ENCODE measurements around the gene GNAZ. TPM values are rescaled to one million over a fixed set of nuclear protein-coding genes. Genes with fewer than 3 reads are reported as not detected.
"Not testable (repeated sequence)": the region's sequence is repeated elsewhere in the genome, so short reads cannot be mapped to it uniquely, and the experiment has no call there.

Gene GNAZ
- total and polyA plus RNA-seq, 5 donors, result 2.0 to 3.5 (median 2.8) TPM

DNA sequence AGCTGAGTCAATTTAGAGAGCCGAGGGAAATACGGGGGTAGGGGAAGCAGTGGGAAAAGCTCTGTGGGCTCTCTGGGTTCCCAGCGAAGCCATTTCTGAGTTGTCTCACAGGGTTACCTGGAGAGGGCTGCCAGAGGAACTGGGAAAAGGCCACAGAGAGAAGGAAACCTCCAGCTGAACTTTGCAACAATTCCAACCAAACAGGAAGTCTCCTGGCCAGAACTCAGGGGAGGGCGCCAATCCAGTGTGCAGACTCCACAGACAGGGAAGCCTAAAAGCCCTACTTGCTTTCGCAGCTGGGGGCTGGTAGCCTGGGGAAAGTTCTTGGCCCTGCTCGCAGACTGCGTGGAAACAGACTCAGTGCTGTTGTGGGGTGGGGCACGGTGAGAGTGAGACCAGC, 23.1 kb upstream of the GNAZ start:
- Histone ChIP-seq H3K27ac (ENCODE audit: low read length) (no peak overlapping the region), H3K4me1 (ENCODE audit: control insufficient read depth, insufficient read depth, low read length) (no peaks in the 10 kb centered on the region), H3K4me3 (ENCODE audit: low read length) (no peak overlapping the region), H3K27me3 (ENCODE audit: control insufficient read depth, insufficient read depth) (no peaks in the 10 kb centered on the region), H3K9me3 (ENCODE audit: control insufficient read depth, low read length) (no peaks in the 10 kb centered on the region)
- 70% methylated on average over 8 of the region's 8 CpGs for WGBS
- ATAC-seq (peak in 1 of 2 donors; percentile 55), DNase-seq (no peak)
- intact Hi-C loops (cut with DNase I), result no loop called here

DNA sequence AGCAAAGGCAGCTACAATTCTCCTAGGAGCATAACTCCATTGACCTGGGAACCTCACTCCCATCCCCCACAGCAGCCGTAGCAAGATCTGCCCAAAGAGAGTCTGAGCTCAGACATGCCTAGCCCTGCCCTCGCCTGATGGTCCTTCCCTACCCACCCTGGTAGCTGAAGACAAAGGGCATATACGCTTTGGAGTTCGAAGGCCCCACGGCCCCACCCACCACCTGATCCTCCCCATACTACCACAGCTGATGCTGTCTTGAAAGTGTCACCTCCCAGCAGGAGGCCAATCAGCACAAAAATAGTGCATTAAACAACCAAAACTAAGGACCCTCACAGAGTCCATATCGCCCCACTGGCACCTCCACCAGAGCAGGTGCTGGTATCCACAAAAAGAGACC, 22.6 kb upstream of the GNAZ start:
- 89% methylated on average over 6 of the region's 6 CpGs for WGBS
- intact Hi-C loops (cut with DNase I), result no loop called here
- DNase-seq (no peak), ATAC-seq (no peak)
- H3K27me3 ChIP-seq (ENCODE audit: control insufficient read depth, insufficient read depth), result no peaks in the 10 kb centered on the region
- H3K4me1 ChIP-seq (ENCODE audit: control insufficient read depth, insufficient read depth, low read length), result no peaks in the 10 kb centered on the region
- H3K4me3 ChIP-seq (ENCODE audit: low read length), result no peak overlapping the region
- H3K9me3 ChIP-seq (ENCODE audit: control insufficient read depth, low read length), result no peaks in the 10 kb centered on the region
- peak overlapping the region; percentile 38 for H3K27ac ChIP-seq (ENCODE audit: low read length)

DNA sequence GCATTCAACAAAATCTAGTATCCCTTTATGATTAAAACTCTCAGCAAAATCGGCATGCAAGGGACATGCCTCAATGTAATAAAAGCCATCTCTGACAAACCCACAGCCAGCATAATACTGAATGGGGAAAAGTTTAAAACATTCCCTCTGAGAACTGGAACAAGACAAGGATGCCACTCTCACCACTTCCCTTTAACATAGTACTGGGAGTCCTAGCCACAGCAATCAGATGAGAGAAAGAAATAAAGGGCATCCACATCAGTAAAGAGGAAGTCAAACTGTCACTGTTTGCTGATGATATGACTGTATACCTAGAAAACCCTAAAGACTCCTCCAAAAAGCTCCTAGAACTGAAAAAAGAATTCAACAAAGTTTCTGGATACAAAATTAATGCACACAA, 19.8 kb upstream of the GNAZ start:
- intact Hi-C loops (cut with DNase I); ATAC-seq: not testable (repeated sequence)

DNA sequence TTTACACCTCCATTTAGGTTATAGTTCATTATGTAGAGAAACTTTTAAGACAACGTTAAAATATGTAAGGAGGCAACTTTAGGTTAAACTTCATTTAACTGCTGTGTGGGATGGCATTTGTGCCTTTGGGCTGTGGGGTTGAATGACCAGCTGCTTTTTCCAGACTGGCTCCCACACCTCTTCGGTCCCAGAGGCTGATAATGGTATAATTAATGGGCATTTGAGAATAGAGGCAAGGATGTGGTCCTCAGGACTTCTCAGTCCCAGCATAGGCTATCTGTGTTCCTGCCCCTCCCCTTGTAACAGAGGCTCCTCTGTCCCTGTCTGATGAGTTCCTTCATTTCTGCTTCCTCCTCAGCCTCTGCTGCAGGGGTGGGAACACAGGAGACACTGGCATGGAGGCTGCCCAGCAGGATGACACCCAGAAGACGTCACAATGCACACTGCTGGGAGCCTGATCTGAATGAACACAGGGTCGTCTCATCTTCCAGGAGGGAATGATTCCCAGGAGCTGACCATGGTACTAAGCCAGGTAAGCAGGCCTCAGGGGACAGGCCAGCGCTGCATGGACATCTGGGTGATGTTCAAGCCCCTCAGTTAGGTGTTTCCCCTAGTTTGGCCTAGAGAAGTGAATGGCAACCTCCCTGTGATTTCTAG, 17.1 kb upstream of the GNAZ start:
- DNase-seq (no peak), ATAC-seq (no peak)
- intact Hi-C loops (cut with DNase I), result no loop called here

More for the DNA sequence above, 19.8 kb upstream of the GNAZ start:
- H3K4me3 ChIP-seq (ENCODE audit: low read length); H3K27ac ChIP-seq (ENCODE audit: low read length); H3K4me1 ChIP-seq (ENCODE audit: control insufficient read depth, insufficient read depth, low read length); H3K27me3 ChIP-seq (ENCODE audit: control insufficient read depth, insufficient read depth); H3K9me3 ChIP-seq (ENCODE audit: control insufficient read depth, low read length); DNase-seq: not testable (repeated sequence)
- WGBS, result 85% methylated on average over 1 of the region's 1 CpG

DNA sequence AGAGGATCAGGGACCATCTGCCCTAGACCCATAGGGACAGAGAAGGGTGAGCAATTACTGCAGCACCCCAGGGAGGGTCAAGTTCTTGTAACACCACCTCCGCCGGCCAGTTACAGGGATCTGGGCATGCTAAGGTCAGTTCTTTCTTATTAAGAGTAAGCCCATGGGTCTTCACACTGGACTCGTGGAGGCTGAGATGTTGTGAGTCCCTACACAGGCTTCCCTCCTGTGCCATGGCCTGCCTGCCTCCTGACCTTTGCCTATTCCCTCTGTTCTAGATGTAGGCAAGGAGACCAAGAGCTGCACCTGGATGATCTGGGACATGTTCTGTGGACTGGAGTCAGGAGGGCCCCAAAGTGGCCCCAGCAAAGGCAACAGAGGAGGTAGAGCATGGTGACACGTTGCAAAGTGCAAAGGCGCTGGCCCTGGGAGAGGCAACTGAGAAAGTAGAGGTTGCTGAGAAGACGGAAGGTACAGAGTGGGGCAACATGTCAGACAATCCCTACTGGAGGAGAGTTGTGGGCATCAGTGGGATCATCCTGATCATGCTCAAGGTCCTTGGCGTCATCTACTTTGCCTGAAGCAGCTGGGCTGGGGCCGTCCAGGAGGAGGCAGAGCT, 16.3 kb upstream of the GNAZ start:
- Histone ChIP-seq H3K27me3 (ENCODE audit: control insufficient read depth, insufficient read depth) (no peaks in the 10 kb centered on the region), H3K4me1 (ENCODE audit: control insufficient read depth, insufficient read depth, low read length) (no peaks in the 10 kb centered on the region), H3K4me3 (ENCODE audit: low read length) (no peak overlapping the region), H3K9me3 (ENCODE audit: control insufficient read depth, low read length) (peaks cover 2% of the 10 kb centered on the region), H3K27ac (ENCODE audit: low read length) (no peak overlapping the region)
- intact Hi-C loops (cut with DNase I), result no loop called here
- WGBS, result 91% methylated on average over 8 of the region's 8 CpGs
- ATAC-seq, result no peak
- DNase-seq, result no peak

More for the DNA sequence above, 17.1 kb upstream of the GNAZ start:
- no peaks in the 10 kb centered on the region for H3K27me3 ChIP-seq (ENCODE audit: control insufficient read depth, insufficient read depth)
- H3K27ac ChIP-seq (ENCODE audit: low read length), result no peak overlapping the region
- no peaks in the 10 kb centered on the region for H3K4me1 ChIP-seq (ENCODE audit: control insufficient read depth, insufficient read depth, low read length)
- H3K4me3 ChIP-seq (ENCODE audit: low read length), result no peak overlapping the region
- H3K9me3 ChIP-seq (ENCODE audit: control insufficient read depth, low read length), result peaks cover 2% of the 10 kb centered on the region
- 51% methylated on average over 5 of the region's 5 CpGs for WGBS

DNA sequence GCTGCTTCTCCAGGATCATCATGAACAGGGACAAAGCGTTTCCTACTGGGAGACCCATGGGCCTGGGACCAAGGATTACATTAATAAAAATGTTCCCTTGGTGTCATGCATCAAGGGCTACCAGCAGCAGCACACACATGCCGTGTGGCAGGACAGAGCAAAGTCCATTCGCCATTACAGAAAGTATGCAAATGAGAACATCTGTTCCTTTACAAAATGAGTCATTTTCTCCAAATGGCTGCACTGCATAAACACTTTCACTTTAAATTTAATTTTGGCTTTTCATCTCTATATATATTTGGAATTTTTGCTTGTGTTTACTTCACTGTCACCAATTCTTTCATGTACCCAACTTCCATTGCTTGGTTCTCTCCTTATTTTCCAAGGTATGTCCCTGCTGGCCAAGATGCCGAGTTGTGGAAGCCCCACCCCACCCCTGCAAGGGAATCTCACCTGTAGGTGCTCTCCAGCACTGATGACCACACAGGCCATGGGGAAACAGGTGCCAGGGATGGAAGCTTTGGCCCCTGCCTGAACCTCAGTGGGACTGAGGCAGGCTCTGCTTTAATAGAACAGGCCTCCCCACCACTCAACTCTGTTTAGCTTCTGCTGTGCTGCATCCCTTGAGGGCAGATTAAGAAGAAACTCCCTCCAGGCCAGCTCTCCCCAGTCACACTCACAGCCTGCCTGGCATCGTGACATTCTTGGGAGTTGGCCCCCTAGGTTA, 15.6 kb upstream of the GNAZ start:
- DNase-seq (no peak), ATAC-seq (no peak)
- no peaks in the 10 kb centered on the region for H3K4me1 ChIP-seq (ENCODE audit: control insufficient read depth, insufficient read depth, low read length)
- intact Hi-C loops (cut with DNase I), result no loop called here
- peaks cover 2% of the 10 kb centered on the region for H3K9me3 ChIP-seq (ENCODE audit: control insufficient read depth, low read length)
- no peaks in the 10 kb centered on the region for H3K27me3 ChIP-seq (ENCODE audit: control insufficient read depth, insufficient read depth)
- WGBS, result 80% methylated on average over 5 of the region's 5 CpGs
- H3K4me3 ChIP-seq (ENCODE audit: low read length), result no peak overlapping the region
- H3K27ac ChIP-seq (ENCODE audit: low read length), result no peak overlapping the region

DNA sequence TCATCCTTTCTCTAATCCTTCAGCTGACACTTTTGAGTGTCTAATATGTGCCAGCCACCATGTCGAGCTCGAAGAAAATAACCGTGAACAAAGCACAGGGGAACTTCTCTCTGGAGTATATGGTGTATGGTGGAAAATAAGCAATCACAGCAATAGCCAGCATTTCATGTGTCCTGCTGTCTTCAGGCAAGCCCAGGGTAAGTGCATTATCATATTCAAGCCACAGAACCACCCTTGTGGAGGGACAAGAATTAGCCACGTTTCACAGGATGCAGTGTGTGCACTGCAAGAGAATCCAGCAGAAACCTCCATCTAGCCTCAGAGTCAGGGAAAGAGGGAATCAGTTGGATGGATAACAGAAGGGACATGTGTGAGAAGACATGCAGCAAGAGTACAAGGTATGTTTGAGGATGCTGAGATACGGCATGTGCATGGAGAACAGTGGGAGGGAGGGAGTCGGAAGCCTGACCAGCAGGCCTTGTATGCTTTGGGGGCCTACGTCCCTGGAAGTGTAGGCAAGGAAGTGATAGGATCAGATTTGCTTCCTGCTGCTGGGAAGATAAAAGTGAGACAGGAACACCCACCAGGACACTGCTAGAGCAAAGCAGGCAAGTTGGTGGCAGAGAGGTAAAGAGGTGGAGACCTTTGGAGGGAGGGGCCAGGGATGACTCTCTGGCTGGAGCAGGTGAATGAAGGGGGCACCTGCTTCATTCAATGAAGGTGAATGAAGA, 14.7 kb upstream of the GNAZ start:
- no peak overlapping the region for H3K27ac ChIP-seq (ENCODE audit: low read length)
- H3K4me3 ChIP-seq (ENCODE audit: low read length), result no peak overlapping the region
- peaks cover 2% of the 10 kb centered on the region for H3K9me3 ChIP-seq (ENCODE audit: control insufficient read depth, low read length)
- WGBS, result 71% methylated on average over 7 of the region's 7 CpGs
- no peaks in the 10 kb centered on the region for H3K4me1 ChIP-seq (ENCODE audit: control insufficient read depth, insufficient read depth, low read length)
- no peaks in the 10 kb centered on the region for H3K27me3 ChIP-seq (ENCODE audit: control insufficient read depth, insufficient read depth)
- ATAC-seq (no peak), DNase-seq (no peak)
- intact Hi-C loops (cut with DNase I), result no loop called here

DNA sequence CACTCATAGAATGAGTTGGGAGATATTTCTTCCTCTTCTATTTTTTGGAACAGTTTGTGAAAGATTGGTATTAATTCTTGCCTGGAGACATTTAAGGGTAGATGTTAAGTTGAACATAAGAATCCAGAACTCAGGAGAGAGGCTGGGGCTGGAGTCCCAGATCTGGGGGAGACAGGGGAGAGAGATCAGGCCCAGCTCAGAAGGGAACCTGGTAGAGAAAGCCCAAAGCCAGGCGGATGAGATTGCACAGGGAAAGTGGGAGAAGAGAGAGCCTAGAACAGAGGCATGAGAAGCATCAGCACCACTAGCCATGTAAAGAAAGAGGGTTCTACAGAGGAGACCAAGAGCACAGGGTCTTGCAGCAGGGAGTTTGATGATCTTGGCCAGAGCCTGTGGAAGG, 13.0 kb upstream of the GNAZ start:
- Histone ChIP-seq H3K4me1 (ENCODE audit: control insufficient read depth, insufficient read depth, low read length) (no peaks in the 10 kb centered on the region), H3K27me3 (ENCODE audit: control insufficient read depth, insufficient read depth) (no peaks in the 10 kb centered on the region), H3K9me3 (ENCODE audit: control insufficient read depth, low read length) (peaks cover 2% of the 10 kb centered on the region), H3K4me3 (ENCODE audit: low read length) (no peak overlapping the region), H3K27ac (ENCODE audit: low read length) (no peak overlapping the region)
- ATAC-seq, result no peak
- 96% methylated on average over 1 of the region's 1 CpG for WGBS
- DNase-seq, result no peak
- intact Hi-C loops (cut with DNase I), result no loop called here

DNA sequence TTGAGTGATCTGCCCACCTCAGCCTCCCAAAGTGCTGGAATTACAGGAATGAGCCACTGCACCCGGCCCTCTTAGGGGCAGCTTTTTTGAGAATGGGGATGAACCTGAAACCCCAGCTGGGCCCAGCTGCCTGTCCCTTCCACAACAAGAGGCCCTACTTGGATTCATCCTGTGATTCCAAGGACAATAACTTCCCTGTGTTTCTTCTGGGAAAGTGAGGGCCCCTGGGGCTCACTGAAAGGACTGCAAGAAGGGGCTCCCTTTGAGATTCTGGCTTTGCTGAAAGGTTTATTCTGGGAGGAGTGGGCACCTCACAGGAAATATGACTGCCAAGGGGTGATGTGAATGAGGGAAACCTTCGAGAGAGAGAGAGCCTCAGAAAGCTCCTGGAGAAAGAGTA, 12.3 kb upstream of the GNAZ start:
- peaks cover 2% of the 10 kb centered on the region for H3K9me3 ChIP-seq (ENCODE audit: control insufficient read depth, low read length)
- ATAC-seq, result no peak
- intact Hi-C loops (cut with DNase I), result no loop called here
- H3K4me1 ChIP-seq (ENCODE audit: control insufficient read depth, insufficient read depth, low read length), result no peaks in the 10 kb centered on the region
- no peak for DNase-seq
- no peak overlapping the region for H3K27ac ChIP-seq (ENCODE audit: low read length)
- H3K27me3 ChIP-seq (ENCODE audit: control insufficient read depth, insufficient read depth), result no peaks in the 10 kb centered on the region
- 57% methylated on average over 2 of the region's 2 CpGs for WGBS
- H3K4me3 ChIP-seq (ENCODE audit: low read length), result no peak overlapping the region

DNA sequence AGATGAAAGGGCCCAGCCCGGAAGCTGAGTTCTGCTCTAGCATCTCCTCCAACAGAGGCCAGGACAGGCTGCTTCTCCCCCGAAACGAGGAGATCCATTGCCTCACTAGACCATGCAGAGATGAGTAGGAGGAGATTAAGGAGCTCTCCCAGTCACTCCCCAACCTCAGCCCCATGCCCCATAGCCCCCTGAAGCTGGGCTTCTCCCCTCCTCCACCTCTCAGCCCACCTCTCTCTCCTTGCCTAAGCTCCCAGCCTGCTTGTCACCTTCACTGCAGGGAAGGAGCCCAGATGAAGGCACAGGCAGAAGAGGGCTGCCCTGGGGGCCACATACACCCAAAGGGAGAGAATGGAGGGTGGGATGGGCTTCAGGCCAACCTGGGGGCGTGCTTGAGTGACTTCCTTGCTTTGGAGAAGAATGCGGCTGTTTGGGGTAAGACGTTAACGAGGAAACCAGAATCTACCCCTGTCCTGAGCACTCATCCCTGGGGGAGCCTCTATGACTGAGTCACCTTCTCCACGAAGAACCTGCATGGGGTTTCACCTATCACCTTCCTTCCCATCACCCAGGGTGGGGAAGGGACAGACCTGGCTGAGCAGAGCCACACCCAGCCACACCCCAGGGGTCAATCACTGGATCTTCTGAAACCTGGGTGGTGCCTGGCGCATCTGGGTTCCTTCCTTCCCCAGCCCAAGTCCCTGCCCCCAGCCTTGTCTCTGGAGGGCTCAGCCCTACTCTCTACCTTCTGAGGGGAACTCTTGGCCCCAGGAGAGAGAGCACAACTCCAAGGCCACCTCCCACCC, 11.6 kb upstream of the GNAZ start:
- Histone ChIP-seq H3K27ac (ENCODE audit: low read length) (no peak overlapping the region), H3K27me3 (ENCODE audit: control insufficient read depth, insufficient read depth) (no peaks in the 10 kb centered on the region), H3K4me1 (ENCODE audit: control insufficient read depth, insufficient read depth, low read length) (no peaks in the 10 kb centered on the region), H3K9me3 (ENCODE audit: control insufficient read depth, low read length) (peaks cover 2% of the 10 kb centered on the region), H3K4me3 (ENCODE audit: low read length) (no peak overlapping the region)
- ATAC-seq (no peak), DNase-seq (no peak)
- intact Hi-C loops (cut with DNase I), result no loop called here
- 69% methylated on average over 9 of the region's 9 CpGs for WGBS
